Retina (tissue), 1 donor: ENCODE data around the gene CCDC141.

Experiments used
- DNase-seq: peaks from one replicate; pipeline ENCODE4 v3.0.0-alpha.2; 2016

CCDC141 gene

GRCh38 chr2:178911039-178911438, 138.9 kb downstream of the CCDC141 start:
- no peak for DNase-seq

- no peak for DNase-seq
Observed at GRCh38 chr2:178910005-178910404, 139.9 kb downstream of the CCDC141 start.

- no peak for DNase-seq
Observed at GRCh38 chr2:178909507-178909906, 140.4 kb downstream of the CCDC141 start.

GRCh38 chr2:178908810-178909209, 141.1 kb downstream of the CCDC141 start:
- DNase-seq, result no peak

GRCh38 chr2:178905261-178905660, 144.7 kb downstream of the CCDC141 start:
- no peak for DNase-seq

- DNase-seq, result no peak
Observed at GRCh38 chr2:178899656-178900055, 150.3 kb downstream of the CCDC141 start.

GRCh38 chr2:178895872-178896271, 154.1 kb downstream of the CCDC141 start:
- no peak for DNase-seq

GRCh38 chr2:178895171-178895570, 154.8 kb downstream of the CCDC141 start:
- DNase-seq, result no peak

GRCh38 chr2:178892751-178893625, 156.9 kb downstream of the CCDC141 start:
- DNase-seq, result peak; percentile 50

- no peak for DNase-seq
Observed at GRCh38 chr2:178891959-178892485, 157.9 kb downstream of the CCDC141 start.

GRCh38 chr2:178891265-178891958, 158.5 kb downstream of the CCDC141 start:
- peak; percentile 73 for DNase-seq

- DNase-seq, result no peak
Observed at GRCh38 chr2:178886006-178886405, 163.9 kb downstream of the CCDC141 start.

- no peak for DNase-seq
Observed at GRCh38 chr2:178884440-178884839, 165.5 kb downstream of the CCDC141 start.

GRCh38 chr2:178882666-178883440, 167.1 kb downstream of the CCDC141 start:
- no peak for DNase-seq

- DNase-seq, result no peak
Observed at GRCh38 chr2:178881075-178881474, 168.9 kb downstream of the CCDC141 start.

- no peak for DNase-seq
Observed at GRCh38 chr2:178880257-178880656, 169.7 kb downstream of the CCDC141 start.

- no peak for DNase-seq
Observed at GRCh38 chr2:178877874-178878273, 172.1 kb downstream of the CCDC141 start.

GRCh38 chr2:178874529-178875240, 175.3 kb downstream of the CCDC141 start:
- no peak for DNase-seq

- DNase-seq, result no peak
Observed at GRCh38 chr2:178873912-178874311, 176.0 kb downstream of the CCDC141 start.

GRCh38 chr2:178871536-178871935, 178.4 kb downstream of the CCDC141 start:
- no peak for DNase-seq

- no peak for DNase-seq
Observed at GRCh38 chr2:178870703-178871102, 179.2 kb downstream of the CCDC141 start.

- no peak for DNase-seq
Observed at GRCh38 chr2:178865999-178866398, 183.9 kb downstream of the CCDC141 start.
